ELF-1 (cell line): ENCODE data around the gene NPPB.

ENCODE experiments used
- DNase-seq: peaks from one replicate; pipeline ENCODE4 v3.0.0-alpha.2; 2016; ENCODE audit warnings: low read depth, low spot score

The NPPB gene

GRCh38 chr1:11835441-11836225 is 23.1 kb downstream of the NPPB start:
- DNase-seq: no peak

- DNase-seq: no peak
Observed at GRCh38 chr1:11833900-11834299, 24.8 kb downstream of the NPPB start.

DNA sequence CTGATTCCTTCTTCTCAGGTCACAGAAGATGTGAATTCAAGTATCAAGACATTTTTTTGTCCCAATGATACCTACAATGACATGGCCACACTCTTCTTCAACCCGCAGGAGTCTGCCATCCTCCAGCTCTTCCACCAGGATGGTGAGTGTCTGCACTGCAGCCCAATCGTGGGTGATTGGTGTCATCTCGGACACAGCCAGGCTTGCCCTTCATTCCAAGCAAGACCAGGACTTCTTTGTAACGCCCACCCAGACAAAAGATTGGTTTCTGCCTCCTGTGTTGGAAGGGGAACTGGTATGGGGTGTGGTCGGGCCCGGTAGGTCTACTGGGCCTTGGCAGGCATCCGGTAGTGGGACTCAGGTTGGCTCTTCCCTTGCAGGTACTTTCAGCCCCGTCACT is 25.2 kb downstream of the NPPB start:
- no peak for DNase-seq

- DNase-seq: no peak
Observed at GRCh38 chr1:11831945-11832725, 26.6 kb downstream of the NPPB start.

DNA sequence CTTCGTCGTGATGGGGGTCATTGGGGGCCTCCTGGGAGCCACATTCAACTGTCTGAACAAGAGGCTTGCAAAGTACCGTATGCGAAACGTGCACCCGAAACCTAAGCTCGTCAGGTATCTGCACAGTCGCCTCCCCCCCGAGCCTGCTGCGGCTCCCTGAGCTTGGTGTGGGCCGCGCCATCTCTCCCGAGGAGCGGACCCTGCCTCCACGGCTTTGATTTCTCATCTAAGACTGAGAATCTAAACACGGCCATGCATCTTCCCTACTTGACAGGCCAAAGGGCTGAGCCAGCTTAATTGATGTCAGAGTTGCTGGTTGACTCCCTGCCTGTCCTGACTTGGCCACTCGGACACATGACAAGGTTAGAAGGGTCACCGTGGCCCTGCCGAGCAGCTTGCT is 30.2 kb downstream of the NPPB start:
- DNase-seq: no peak

GRCh38 chr1:11826946-11827345 is 31.8 kb downstream of the NPPB start:
- DNase-seq: no peak

GRCh38 chr1:11825131-11825530 is 33.6 kb downstream of the NPPB start:
- no peak for DNase-seq

GRCh38 chr1:11823366-11824137 is 35.2 kb downstream of the NPPB start:
- DNase-seq: no peak

- no peak for DNase-seq
Observed at GRCh38 chr1:11822091-11822490, 36.7 kb downstream of the NPPB start.

DNA sequence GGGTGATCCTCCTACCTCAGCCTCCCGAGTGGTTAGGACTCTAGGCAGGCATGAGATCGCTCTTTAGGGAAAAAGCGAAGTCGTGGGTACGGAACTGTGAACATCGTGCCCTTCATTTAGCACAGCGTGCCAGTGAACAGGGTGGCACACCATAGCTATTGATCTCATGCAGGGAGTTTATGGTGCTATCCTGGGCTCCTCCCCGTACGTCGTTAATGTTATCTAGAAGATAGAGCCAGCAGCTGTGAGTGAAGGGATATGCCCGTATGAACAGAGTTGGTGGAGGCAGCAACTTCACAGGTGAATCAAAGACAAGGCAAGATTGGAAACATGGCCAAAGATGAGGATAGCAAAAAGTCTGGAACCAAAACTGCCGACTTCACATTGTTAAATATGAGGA is 41.6 kb downstream of the NPPB start:
- no peak for DNase-seq

DNA sequence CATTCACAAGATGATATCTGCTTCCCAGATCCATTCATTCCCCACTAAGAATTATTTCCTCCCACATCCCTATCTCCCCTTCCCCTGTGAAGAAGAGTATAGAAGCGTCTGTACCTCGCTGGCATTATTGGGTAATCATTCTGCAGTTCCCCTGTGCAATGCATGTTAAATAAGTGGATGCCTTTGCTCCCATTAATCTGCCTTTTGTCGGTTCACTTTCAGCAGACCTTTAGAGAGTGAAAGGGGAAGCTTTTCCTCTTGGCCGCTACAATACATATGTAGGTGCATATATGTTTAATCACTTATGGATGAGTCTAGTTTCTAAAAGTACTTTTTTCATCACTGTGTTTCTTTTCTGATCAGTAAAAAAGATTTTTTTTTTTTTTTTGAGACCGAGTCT is 45.7 kb downstream of the NPPB start:
- DNase-seq: no peak
